Epidermal melanocyte (primary cell): ENCODE data around the gene PKN1.

Experiments
- DNase-seq: peaks from one replicate; pipeline ENCODE4 v3.0.0; 2011; ENCODE audit warnings: low spot score; ENCODE audit not compliant: insufficient read length

PKN1 gene

GRCh38 chr19:14512406-14512961 is 79.4 kb downstream of the PKN1 start:
- DNase-seq, result no peak

- no peak for DNase-seq
Measured at GRCh38 chr19:14514215-14514863, 81.2 kb downstream of the PKN1 start.

GRCh38 chr19:14515501-14516047 is 82.5 kb downstream of the PKN1 start:
- DNase-seq, result no peak

- no peak for DNase-seq
Measured at GRCh38 chr19:14516048-14516534, 83.0 kb downstream of the PKN1 start.

GRCh38 chr19:14516746-14517438 is 83.8 kb downstream of the PKN1 start:
- DNase-seq, result peak; percentile 11

- DNase-seq, result peak; percentile 16
Measured at GRCh38 chr19:14517446-14517839, 84.3 kb downstream of the PKN1 start.

- peak; percentile 88 for DNase-seq
Measured at GRCh38 chr19:14517840-14518505, 84.9 kb downstream of the PKN1 start, which contains the start of gene DNAJB1. TSS of gene DNAJB1 (minus strand) at chr19:14518397. CDS start at chr19:14518349, 48 bp downstream.

GRCh38 chr19:14519245-14519859 is 86.2 kb downstream of the PKN1 start:
- DNase-seq, result no peak

GRCh38 chr19:14519860-14520407 is 86.8 kb downstream of the PKN1 start:
- peak; percentile 15 for DNase-seq

- no peak for DNase-seq
Measured at GRCh38 chr19:14520543-14520942, 87.4 kb downstream of the PKN1 start.
